Lower leg skin (tissue), 3 donors: ENCODE data around the gene ADAMTS14.

Experiments used
- POLR2A ChIP-seq, 2 donors: fragments of 450-650 bp; IDR thresholded peaks; one replicate each; pipeline ENCODE4 v1.6.1; 2016 to 2017; ENCODE audit warnings: antibody characterized with exemption in 2 of 2, mild to moderate bottlenecking in 1 of 2, moderate library complexity in 1 of 2
- TF ChIP-seq, protein P1 (sequence below), 3 donors: fragments of 450-650 bp; IDR thresholded peaks; one replicate each; pipeline ENCODE4 v1.5.1; 2016; ENCODE audit warnings: antibody characterized with exemption in 3 of 3, mild to moderate bottlenecking in 3 of 3, moderate library complexity in 2 of 3

DNA sequence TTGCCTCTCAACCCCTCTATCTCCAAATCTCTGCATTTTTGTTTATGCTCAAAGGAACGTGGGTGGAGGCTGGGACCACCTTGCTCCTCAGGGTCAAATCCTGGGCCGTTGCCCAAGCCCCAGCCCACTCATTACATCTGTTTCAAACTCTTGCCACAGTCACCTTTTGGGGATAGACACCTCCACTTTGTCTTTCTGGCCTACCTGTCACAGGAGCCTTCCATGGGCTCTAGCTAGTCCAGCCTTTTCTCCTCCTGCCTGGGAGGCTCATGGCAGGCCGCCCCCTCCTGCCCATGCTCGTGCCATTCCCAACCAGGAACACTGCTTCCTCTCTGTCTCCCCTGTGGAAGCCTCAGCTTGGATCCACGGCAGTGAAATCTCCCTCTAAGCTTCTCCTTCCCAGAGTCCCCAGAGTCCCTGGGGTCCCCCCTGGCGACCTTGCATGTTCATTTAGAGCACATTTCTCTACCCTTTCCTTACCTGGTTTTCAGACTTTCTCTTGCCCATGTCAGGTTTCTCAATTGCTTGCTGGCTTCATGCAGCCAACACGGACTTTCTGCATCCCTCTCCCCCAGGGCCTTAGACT is 2.5 kb upstream of the ADAMTS14 start:
- TF ChIP-seq, protein P1, sequence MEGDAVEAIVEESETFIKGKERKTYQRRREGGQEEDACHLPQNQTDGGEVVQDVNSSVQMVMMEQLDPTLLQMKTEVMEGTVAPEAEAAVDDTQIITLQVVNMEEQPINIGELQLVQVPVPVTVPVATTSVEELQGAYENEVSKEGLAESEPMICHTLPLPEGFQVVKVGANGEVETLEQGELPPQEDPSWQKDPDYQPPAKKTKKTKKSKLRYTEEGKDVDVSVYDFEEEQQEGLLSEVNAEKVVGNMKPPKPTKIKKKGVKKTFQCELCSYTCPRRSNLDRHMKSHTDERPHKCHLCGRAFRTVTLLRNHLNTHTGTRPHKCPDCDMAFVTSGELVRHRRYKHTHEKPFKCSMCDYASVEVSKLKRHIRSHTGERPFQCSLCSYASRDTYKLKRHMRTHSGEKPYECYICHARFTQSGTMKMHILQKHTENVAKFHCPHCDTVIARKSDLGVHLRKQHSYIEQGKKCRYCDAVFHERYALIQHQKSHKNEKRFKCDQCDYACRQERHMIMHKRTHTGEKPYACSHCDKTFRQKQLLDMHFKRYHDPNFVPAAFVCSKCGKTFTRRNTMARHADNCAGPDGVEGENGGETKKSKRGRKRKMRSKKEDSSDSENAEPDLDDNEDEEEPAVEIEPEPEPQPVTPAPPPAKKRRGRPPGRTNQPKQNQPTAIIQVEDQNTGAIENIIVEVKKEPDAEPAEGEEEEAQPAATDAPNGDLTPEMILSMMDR (IDR thresholded peaks at IDR 0.05), result no peak
- no peak for TF ChIP-seq POLR2A (IDR thresholded peaks at IDR 0.05)
